VCaP (cell line): ENCODE data around the gene NCOR1.
"Not testable (repeated sequence)": the region's sequence is repeated elsewhere in the genome, so short reads cannot be mapped to it uniquely, and the experiment has no call there.

Experiments
- H3K27ac ChIP-seq: fragments of 450-650 bp; 2 replicates; pipeline ENCODE4 v1.5.1; 2017
- TF ChIP-seq, protein P1 (sequence below): fragments of 450-650 bp; conservative IDR thresholded peaks from 2 replicates; pipeline ENCODE4 v1.5.1; 2017; ENCODE audit warnings: mild to moderate bottlenecking, moderate library complexity

NCOR1 gene

DNA sequence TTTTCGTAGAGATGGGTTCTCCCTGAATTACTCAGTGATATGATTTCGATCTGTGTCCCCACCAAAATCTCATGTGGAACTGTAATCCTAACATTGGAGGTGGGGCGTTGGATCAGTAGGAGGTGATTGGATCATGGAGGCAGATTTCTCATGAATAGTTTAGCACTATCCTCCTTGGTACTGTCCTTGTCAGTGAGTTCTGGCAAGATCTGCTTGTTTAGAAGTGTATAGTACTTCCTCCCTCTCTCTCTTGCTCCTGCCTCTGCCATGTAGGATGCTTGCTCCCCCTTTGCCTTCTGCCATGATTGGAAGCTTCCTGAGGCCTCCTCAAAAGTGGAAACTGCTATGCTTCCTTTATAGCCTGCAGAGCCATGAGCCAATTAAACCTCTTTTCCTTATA is 24.6 kb upstream of the NCOR1 start:
- TF ChIP-seq, protein P1, sequence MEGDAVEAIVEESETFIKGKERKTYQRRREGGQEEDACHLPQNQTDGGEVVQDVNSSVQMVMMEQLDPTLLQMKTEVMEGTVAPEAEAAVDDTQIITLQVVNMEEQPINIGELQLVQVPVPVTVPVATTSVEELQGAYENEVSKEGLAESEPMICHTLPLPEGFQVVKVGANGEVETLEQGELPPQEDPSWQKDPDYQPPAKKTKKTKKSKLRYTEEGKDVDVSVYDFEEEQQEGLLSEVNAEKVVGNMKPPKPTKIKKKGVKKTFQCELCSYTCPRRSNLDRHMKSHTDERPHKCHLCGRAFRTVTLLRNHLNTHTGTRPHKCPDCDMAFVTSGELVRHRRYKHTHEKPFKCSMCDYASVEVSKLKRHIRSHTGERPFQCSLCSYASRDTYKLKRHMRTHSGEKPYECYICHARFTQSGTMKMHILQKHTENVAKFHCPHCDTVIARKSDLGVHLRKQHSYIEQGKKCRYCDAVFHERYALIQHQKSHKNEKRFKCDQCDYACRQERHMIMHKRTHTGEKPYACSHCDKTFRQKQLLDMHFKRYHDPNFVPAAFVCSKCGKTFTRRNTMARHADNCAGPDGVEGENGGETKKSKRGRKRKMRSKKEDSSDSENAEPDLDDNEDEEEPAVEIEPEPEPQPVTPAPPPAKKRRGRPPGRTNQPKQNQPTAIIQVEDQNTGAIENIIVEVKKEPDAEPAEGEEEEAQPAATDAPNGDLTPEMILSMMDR: no peak
- no peak overlapping the region for H3K27ac ChIP-seq

DNA sequence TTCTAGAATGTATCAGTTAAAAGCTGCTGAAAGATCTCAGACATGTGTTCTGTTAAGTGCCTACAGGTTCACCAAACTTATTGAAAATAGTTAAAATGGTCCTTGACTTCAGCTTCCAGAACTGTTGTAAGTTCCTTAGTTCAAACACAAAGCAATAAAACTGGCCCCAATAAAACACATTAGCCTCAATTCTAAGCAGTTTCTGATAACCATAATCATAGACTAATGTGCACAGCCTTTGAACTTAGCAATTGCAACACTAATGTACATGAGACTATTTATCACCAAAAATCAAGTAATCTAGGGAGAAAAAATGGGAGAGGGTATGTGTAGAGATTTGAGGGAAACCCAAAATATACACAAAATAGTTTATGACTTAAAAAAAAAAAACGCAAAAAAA is 17.1 kb upstream of the NCOR1 start:
- no peak overlapping the region for H3K27ac ChIP-seq
- TF ChIP-seq, protein P1: no peak

GRCh38 chr17:16229912-16230561 is 14.7 kb upstream of the NCOR1 start:
- H3K27ac ChIP-seq: not testable (repeated sequence)

- H3K27ac ChIP-seq: no peak overlapping the region
- TF ChIP-seq, protein P1: no peak
Observed at GRCh38 chr17:16222406-16222805, 7.1 kb upstream of the NCOR1 start.

GRCh38 chr17:16217002-16217635 is 1.8 kb upstream of the NCOR1 start, which contains the start of gene PIGL:
TSS of gene PIGL (plus strand) at chr17:16217210. CDS start at chr17:16217227, 17 bp downstream.
- TF ChIP-seq, protein P1: no peak
- peak within 1 kb of the TSS; percentile 98 for H3K27ac ChIP-seq

- H3K27ac ChIP-seq: peak overlapping the region; percentile 98
Observed at GRCh38 chr17:16216341-16217001, 1.1 kb upstream of the NCOR1 start.

DNA sequence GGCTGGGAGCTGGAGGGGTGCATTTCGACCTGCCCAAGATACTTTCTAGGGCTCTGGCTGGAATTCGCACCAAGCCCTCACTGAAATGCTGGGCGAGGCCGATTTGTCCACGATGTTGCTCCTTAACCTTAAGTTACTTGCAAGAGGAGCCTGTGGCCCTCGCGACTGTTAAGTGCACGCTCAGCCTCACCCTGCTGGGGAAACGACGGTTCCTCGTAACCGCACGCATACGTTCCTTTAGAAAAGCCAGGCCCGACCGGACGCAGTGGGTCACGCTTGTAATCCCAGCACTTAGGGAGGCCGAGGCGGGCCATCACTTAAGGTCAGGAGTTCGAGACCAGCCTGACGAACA is 607 bp upstream of the NCOR1 start:
- TF ChIP-seq, protein P1: no peak
- peak overlapping the region; percentile 98 for H3K27ac ChIP-seq

DNA sequence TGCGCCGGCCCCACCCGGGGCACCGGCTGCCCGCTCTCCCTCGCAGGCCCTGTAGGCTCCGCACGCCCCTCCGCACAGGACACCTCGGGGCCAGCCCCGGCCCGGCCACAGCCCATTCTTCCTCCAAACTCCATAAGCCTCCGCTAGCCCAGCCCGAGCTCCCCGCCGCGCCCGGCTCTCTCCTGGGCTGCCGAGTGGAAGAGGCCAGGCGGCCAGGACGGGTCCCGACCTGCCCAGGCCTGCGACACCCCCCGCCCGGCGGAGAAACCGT is 397 bp downstream of the NCOR1 start:
- H3K27ac ChIP-seq: peak overlapping the region; percentile 98
- TF ChIP-seq, protein P1: no peak
